Lower leg skin (tissue), 3 donors: ENCODE measurements around the gene GTPBP10.

Source experiments
- POLR2A ChIP-seq, 2 donors: fragments of 450-650 bp; IDR thresholded peaks; one replicate each; pipeline ENCODE4 v1.6.1; 2016 to 2017; ENCODE audit warnings: antibody characterized with exemption in 2 of 2, mild to moderate bottlenecking in 1 of 2, moderate library complexity in 1 of 2
- TF ChIP-seq, protein P1 (sequence below), 3 donors: fragments of 450-650 bp; IDR thresholded peaks; one replicate each; pipeline ENCODE4 v1.5.1; 2016; ENCODE audit warnings: antibody characterized with exemption in 3 of 3, mild to moderate bottlenecking in 3 of 3, moderate library complexity in 2 of 3

DNA sequence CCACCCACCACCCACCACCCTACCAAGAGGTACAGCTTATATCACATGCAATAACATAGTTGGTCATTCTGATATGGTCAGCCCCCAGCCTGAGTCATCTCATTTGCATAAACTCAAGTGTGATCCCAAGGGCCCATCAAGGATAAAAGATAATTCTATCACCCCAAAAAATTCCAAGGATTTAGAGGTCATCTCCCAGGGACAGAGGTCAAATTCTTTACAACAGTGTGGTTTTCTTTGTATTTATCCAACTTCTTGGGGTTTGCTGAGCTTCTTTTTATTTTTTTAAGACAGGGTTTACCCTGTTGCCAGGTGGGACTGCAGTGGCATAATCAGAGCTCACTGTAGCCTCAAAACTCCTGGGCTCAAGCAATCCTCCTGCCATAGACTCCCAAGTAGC lies 9.4 kb upstream of the GTPBP10 start:
- TF ChIP-seq, protein P1, sequence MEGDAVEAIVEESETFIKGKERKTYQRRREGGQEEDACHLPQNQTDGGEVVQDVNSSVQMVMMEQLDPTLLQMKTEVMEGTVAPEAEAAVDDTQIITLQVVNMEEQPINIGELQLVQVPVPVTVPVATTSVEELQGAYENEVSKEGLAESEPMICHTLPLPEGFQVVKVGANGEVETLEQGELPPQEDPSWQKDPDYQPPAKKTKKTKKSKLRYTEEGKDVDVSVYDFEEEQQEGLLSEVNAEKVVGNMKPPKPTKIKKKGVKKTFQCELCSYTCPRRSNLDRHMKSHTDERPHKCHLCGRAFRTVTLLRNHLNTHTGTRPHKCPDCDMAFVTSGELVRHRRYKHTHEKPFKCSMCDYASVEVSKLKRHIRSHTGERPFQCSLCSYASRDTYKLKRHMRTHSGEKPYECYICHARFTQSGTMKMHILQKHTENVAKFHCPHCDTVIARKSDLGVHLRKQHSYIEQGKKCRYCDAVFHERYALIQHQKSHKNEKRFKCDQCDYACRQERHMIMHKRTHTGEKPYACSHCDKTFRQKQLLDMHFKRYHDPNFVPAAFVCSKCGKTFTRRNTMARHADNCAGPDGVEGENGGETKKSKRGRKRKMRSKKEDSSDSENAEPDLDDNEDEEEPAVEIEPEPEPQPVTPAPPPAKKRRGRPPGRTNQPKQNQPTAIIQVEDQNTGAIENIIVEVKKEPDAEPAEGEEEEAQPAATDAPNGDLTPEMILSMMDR (IDR thresholded peaks at IDR 0.05), result no peak
- TF ChIP-seq POLR2A (IDR thresholded peaks at IDR 0.05), result no peak
